GM18526 (cell line): ENCODE data around the gene CCDC121.

Experiments
- POLR2A ChIP-seq: IDR thresholded peaks from 3 replicates; pipeline ENCODE4 v1.6.1; 2011; ENCODE audit not compliant: insufficient read length; ENCODE audit errors: extremely low read depth

Gene CCDC121

DNA sequence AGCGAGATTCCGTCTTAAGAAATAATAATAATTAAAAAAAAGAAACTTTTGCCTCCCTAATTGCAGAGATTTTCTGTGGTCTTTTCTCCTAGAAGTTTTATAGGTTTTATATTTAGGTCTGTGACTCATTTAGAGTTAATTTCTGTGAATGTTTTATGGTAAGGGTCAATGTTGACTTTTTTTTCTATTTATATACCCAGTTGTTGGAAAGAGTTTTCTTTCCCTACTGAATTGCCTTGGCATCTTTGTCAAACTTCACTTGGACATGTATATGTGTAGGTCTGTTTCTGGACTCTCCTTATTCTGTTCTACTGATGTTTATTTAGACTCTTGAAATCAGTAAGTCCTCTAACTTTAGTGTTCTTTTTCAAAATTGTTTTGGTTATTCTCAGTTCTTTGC lies 40.5 kb downstream of the CCDC121 start:
- no peak for TF ChIP-seq POLR2A

DNA sequence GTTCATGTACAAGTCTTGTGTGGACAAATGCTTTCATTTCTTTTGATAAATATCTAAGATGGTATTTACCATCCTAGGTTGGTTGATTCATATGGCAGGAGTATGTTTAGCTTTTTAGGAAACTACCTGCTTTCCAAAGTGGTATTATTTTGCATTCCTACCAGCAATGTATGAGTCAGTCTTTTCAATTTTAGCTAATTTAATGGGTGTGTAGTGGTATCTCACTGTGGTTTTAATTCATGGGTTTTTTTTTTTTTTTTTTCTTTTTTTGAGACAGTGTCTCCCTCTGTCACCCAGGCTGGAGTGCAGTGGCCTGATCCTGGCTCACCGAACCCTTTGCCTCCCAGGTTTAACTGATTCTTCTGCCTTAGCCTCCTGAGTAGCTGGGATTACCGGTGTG lies 41.8 kb downstream of the CCDC121 start:
- TF ChIP-seq POLR2A, result no peak

DNA sequence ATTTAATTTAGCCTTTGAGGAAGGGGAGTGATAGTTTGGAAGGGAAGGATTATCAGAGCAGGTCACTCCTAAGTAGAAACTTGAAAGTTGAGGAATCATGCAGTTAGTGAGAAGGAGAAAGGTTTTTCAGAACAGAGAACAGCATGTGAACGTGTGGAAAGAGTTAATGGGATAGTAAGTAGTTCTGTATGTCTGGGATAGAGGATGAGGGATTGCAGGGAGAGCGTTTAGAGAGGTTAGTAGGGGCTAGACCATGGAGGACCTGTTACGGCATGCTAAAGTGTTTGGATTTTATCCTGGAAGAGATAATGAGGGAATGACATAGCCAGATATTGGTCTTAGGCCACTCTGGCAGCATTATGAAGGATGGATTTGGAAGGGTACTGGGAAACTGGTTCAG lies 44.2 kb downstream of the CCDC121 start:
- no peak for TF ChIP-seq POLR2A

DNA sequence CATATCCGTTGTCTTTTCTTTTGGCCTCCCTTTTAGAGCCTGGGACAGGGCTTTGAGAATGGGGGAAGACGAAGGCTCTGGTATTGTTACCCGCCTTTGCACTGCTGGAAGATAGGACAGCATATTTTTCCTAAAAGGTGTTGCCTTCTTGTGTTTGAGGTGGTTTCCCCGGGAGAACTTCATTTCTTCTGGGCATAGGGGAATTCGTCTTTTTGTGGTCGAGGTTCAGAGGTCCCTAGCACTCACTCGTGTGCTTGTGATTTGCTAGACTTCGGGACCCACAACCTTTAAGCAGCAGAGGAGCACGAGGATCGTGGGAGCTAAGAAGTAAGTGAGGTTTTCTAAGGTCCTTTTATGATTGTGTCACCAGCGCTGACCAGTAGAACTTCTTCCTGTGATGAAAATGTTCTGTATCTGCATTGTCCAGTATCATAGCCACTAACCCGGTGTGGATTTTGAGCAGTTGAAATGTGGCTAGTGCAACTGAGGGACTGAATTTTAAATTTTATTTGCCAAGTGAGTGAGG lies 45.4 kb downstream of the CCDC121 start:
- TF ChIP-seq POLR2A, result no peak

DNA sequence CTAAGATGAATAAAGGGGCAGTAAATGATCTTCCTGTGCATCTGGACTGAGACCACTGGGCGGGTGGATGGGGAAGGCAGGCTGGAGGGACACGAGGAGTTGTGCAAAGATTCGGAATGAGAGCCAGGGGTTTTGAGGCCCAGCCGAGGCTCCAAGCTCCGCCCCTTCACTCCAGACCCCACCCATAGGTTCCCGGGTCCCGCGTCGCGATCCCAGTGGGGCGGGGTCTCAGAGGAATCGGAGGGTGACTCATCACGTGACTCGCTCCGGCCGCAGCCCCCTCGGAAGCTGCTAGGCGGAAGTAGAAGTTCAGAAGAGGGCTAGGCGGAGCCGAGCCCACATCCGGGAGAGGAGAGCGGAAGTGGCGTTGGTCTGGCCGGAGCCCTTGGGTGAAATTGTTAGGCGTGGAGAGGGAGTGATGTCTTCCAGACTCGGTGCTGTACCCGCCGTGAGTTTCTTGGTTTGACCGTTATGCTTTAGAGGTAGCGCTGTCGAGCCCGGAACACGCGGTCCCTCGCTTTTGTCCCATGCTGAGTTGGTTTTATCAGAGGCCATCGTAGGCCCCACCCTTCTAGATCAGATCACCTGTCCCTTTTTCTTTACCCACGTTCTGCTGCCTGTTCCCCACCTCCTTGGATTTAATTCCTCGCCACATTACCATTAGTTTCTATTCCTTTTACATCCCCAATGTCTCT lies 46.0 kb downstream of the CCDC121 start, which contains the start of gene ZNF512:
ZNF512 (plus strand) TSS at position 348 of the 695 bp plus-strand sequence; CDS start at position 419, 71 bp downstream.
- peak; percentile 63 for TF ChIP-seq POLR2A

DNA sequence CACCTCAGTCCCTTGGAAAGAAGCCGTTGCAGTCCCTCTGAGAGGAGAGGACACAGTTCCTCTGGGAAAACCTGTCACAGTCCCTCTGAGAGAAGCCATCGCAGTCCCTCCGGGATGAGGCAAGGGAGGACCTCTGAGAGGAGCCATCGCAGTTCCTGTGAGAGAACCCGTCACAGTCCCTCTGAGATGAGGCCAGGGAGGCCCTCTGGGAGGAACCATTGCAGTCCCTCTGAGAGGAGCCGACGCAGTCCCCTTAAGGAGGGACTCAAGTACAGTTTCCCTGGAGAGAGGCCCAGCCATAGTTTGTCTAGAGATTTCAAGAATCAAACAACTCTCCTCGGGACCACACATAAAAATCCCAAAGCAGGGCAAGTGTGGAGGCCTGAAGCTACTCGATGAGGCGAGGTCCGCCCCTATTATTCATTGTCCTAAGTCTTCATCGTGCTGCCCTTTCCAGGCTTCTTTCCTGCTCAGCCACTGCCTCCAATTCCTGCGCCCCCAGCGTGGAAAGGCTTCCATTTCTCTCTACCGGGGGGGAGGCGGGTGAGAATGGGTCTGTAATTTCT lies 46.6 kb downstream of the CCDC121 start:
- TF ChIP-seq POLR2A, result no peak

DNA sequence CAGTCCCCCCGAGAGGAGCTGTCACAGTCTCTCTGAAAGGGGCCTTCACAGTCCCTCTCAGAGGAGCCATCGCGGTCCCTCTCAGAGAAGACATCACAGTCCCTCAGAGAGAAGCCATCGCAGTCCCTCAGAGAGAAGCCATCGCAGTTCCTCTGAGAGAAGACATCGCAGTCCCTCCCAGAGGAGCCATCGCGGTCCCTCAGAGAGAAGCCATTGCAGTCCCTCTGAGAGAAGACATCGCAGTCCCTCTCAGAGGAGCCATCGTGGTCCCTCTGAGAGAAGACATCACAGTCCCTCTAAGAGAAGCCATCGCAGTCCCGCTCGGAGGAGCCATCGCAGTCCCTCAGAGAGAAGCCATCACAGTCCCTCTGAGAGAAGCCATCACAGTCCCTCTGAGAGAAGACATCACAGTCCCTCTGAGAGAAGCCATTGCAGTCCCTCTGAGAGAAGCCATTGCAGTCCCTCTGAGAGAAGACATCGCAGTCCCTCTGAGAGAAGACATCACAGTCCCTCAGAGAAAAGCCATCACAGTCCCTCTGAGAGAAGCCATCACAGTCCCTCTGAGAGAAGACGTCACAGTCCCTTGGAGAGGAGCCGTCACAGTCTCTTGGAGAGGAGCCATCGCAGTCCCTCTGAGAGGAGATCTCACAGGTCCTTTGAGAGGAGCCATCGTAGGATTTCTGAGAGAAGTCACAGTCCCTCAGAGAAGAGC lies 47.2 kb downstream of the CCDC121 start:
- no peak for TF ChIP-seq POLR2A
